Adrenal gland (tissue), 12 donors: Measurements from ENCODE around the gene KPNA6. TPM values are rescaled to one million over a fixed set of nuclear protein-coding genes. Genes with fewer than 3 reads are reported as not detected.
A peak's percentile ranks its signal among the peaks of the same experiment; 100 is the strongest.
"Not testable (repeated sequence)": the region's sequence is repeated elsewhere in the genome, so short reads cannot be mapped to it uniquely, and the experiment has no call there.

ENCODE experiments used
- DNase-seq, 7 donors: peaks; one replicate each; pipeline ENCODE4 v3.0.0-alpha.2; 2019 to 2020
- H3K27ac ChIP-seq, 5 donors: fragments of 200-600 bp; sonication (generic) in 4 of 5; 1 replicate in 3 of 5; 2 replicates in 2 of 5; pipeline versions ENCODE4 v1.5.1 to v1.8.0; 2016 to 2020; ENCODE audit warnings: mild to moderate bottlenecking in 1 of 5
- H3K27me3 ChIP-seq: fragments of 200-600 bp; 2 replicates; pipeline ENCODE4 v1.8.0; 2021
- H3K36me3 ChIP-seq, 2 donors: fragments of 200-600 bp; replicated peaks in 1 of 2; 1 replicate in 1 of 2; 2 replicates in 1 of 2; pipeline versions ENCODE4 v1.5.1 to v1.8.0; 2018 to 2022
- H3K4me1 ChIP-seq, 2 donors: fragments of 200-600 bp; replicated peaks in 1 of 2; 1 replicate in 1 of 2; 2 replicates in 1 of 2; pipeline versions ENCODE4 v1.5.1 to v1.8.0; 2018 to 2021
- H3K4me3 ChIP-seq, 4 donors: fragments of 200-600 bp; sonication (generic) in 3 of 4; one replicate each; pipeline ENCODE4 v1.5.1; 2016 to 2018
- H3K9me3 ChIP-seq, 3 donors: fragments of 200-600 bp; sonication (generic) in 1 of 3; replicated peaks in 1 of 3; 1 replicate in 2 of 3; 2 replicates in 1 of 3; pipeline versions ENCODE4 v1.5.1 to v1.8.0; 2016 to 2021
- CTCF ChIP-seq, 6 experiments: fragments of 450-650 bp in 4 of 6; fragments of 200-600 bp in 2 of 6; sonication (generic) in 1 of 6; IDR thresholded peaks; 1 replicate in 5 of 6; 2 replicates in 1 of 6; pipeline versions ENCODE4 v1.5.1 to v1.8.0; 2016 to 2021; ENCODE audit warnings: antibody characterized with exemption in 6 of 6, mild to moderate bottlenecking in 2 of 6, moderate library complexity in 1 of 6
- POLR2A ChIP-seq, 2 donors: fragments of 450-650 bp; IDR thresholded peaks; one replicate each; pipeline ENCODE4 v1.6.1; 2017; ENCODE audit warnings: antibody characterized with exemption in 2 of 2, mild to moderate bottlenecking in 2 of 2, moderate library complexity in 1 of 2
- whole genome bisulfite sequencing, 4 donors: extraction: QIAGEN DNeasy Blood & Tissue Kit in 2 of 4; methylation state at CpG; one replicate each; pipeline versions ENCODE4 v1.1.5 to v1.1.7; 2013 to 2017; 5-methylcytosine and 5-hydroxymethylcytosine counted together
- intact Hi-C, 2 donors: fragments of 100-400 bp; cut with DNase I; formaldehyde crosslinking; loops; one replicate each; pipeline versions ENCODE4 v1.14.1 to v1.15.0; 2022 to 2023
- polyA plus RNA-seq, 3 donors: library from polyadenylated mRNA; stranded (reverse); fragments of 200-250 nt in 2 of 3; fragments of 350-450 nt in 1 of 3; fragmentation: Illumina TruSeq in 1 of 3; extraction: RNeasy Lipid Tissue Mini Kit (QIAGEN cat#74804) in 1 of 3; gene quantifications; one replicate each; pipeline ENCODE4 v1.2.3, GENCODE V29; 2013 to 2014
- total RNA-seq, 9 donors: library from RNA; depleted of rRNA in 4 of 9; stranded (reverse); fragments of >200 nt in 4 of 9; fragments of 120-200 nt in 1 of 9; fragmentation: NEBNext Ultra II Directional in 1 of 9; extraction: Animal tissue kit (Norgen Biotek cat#: 25700) in 1 of 9; gene quantifications; one replicate each; pipeline versions ENCODE4 v1.1.0 to v1.2.4, GENCODE V29; 2013 to 2023
- donor health status: healthy with polysubstance abuse.
- donor health status: Bipolar disorder and iron deficiency.
- donor health status: DM: yes; HTN: yes; CAD: no.
- donor health status: DM: no; HTN: no; CAD: no.
- donor health status: DM: no; HTN: no; CAD: no.
- donor health status: DM: yes; HTN: yes; CAD: no.

The KPNA6 gene
- total and polyA plus RNA-seq, 12 donors: 9.3 to 86.6 (median 51.0) TPM

GRCh38 chr1:32063261-32063681 lies 44.6 kb upstream of the KPNA6 start:
- no peak overlapping the region for H3K4me3 ChIP-seq
- peak overlapping the region in 2 of 5 donors; percentile 52 to 61 for H3K27ac ChIP-seq
- peaks cover 0 to 25% of the 10 kb centered on the region in 2 donors for H3K36me3 ChIP-seq
- DNase-seq: peak in 1 of 7 donors; percentile 49
- WGBS, 4 donors: 10 to 40% (median 25%) methylated on average over 1 of the region's 1 CpG
- peaks cover 4 to 23% of the 10 kb centered on the region in 2 donors for H3K4me1 ChIP-seq
- H3K27me3 ChIP-seq: no peaks in the 10 kb centered on the region
- TF ChIP-seq CTCF (IDR thresholded peaks at IDR 0.05) (peak; percentile 40 to 78 (median 68)), POLR2A (IDR thresholded peaks at IDR 0.05) (no peak)
- intact Hi-C loops: loop anchor here in 1 of 2 donors (10.0 kb wide), 1 partner anchor 408 kb away; no protein-coding TSS in a partner anchor
- no peaks in the 10 kb centered on the region for H3K9me3 ChIP-seq

GRCh38 chr1:32065613-32066488 lies 42.0 kb upstream of the KPNA6 start:
- H3K4me3 ChIP-seq, H3K36me3 ChIP-seq, H3K27ac ChIP-seq, H3K27me3 ChIP-seq, H3K9me3 ChIP-seq: not testable (repeated sequence)
- 62 to 72% (median 67%) methylated on average over 18 to 21 of the region's 21 CpGs for WGBS, 4 donors
- peaks cover 4 to 25% of the 10 kb centered on the region in 2 donors for H3K4me1 ChIP-seq
- intact Hi-C loops: loop anchor here in 1 of 2 donors (10.0 kb wide), 1 partner anchor 411 kb away; no protein-coding TSS in a partner anchor
- peak in 1 of 7 donors; percentile 19 for DNase-seq

GRCh38 chr1:32066489-32066873 lies 41.4 kb upstream of the KPNA6 start:
- no peaks in the 10 kb centered on the region for H3K27me3 ChIP-seq
- H3K36me3 ChIP-seq: no peaks in the 10 kb centered on the region
- H3K4me1 ChIP-seq: peaks cover 4 to 25% of the 10 kb centered on the region in 2 donors
- H3K27ac ChIP-seq: peak overlapping the region in 1 of 5 donors; percentile 35
- WGBS, 4 donors: 1 to 7% (median 3%) methylated on average over 4 of the region's 4 CpGs
- peak; percentile 65 to 93 (median 85) for DNase-seq
- intact Hi-C loops: loop anchor here in 1 of 2 donors (10.0 kb wide), 1 partner anchor 412 kb away; no protein-coding TSS in a partner anchor
- H3K4me3 ChIP-seq: no peak overlapping the region
- H3K9me3 ChIP-seq: no peaks in the 10 kb centered on the region
- TF ChIP-seq POLR2A (IDR thresholded peaks at IDR 0.05): no peak
- no peak for TF ChIP-seq CTCF (IDR thresholded peaks at IDR 0.05)

- no peak for DNase-seq
- Histone ChIP-seq H3K36me3 (no peaks in the 10 kb centered on the region), H3K4me3 (no peak overlapping the region), H3K27ac (no peak overlapping the region), H3K9me3 (no peaks in the 10 kb centered on the region), H3K4me1 (peaks cover 11 to 31% of the 10 kb centered on the region in 2 donors), H3K27me3 (no peaks in the 10 kb centered on the region)
- no peak for TF ChIP-seq POLR2A (IDR thresholded peaks at IDR 0.05)
- 72 to 90% (median 76%) methylated on average over 5 of the region's 5 CpGs for WGBS, 4 donors
- intact Hi-C loops: loop anchor here in 1 of 2 donors (10.0 kb wide), 1 partner anchor 414 kb away; no protein-coding TSS in a partner anchor
Observed at GRCh38 chr1:32068957-32069588, 38.8 kb upstream of the KPNA6 start.
